Skeletal muscle tissue (tissue), 4 donors: ENCODE measurements around the gene FAM13B. TPM values are rescaled to one million over a fixed set of nuclear protein-coding genes. Genes with fewer than 3 reads are reported as not detected.

Experiments
- H3K27ac ChIP-seq: one replicate; pipeline ENCODE4 v1.7.0; 2013; ENCODE audit warnings: mild to moderate bottlenecking, low read depth, low read length, inconsistent platforms
- H3K27me3 ChIP-seq, 3 donors: one replicate each; pipeline ENCODE4 v1.7.0; 2013; ENCODE audit warnings: low read length in 3 of 3; ENCODE audit not compliant: control insufficient read depth in 3 of 3, insufficient read depth in 3 of 3
- H3K36me3 ChIP-seq, 3 donors: one replicate each; pipeline ENCODE4 v1.7.0; 2013; ENCODE audit warnings: low read length in 3 of 3; ENCODE audit not compliant: control insufficient read depth in 3 of 3, insufficient read depth in 3 of 3
- H3K4me1 ChIP-seq, 3 donors: one replicate each; pipeline ENCODE4 v1.7.0; 2013; ENCODE audit warnings: low read length in 3 of 3, mild to moderate bottlenecking in 3 of 3; ENCODE audit not compliant: control insufficient read depth in 3 of 3, insufficient read depth in 3 of 3
- H3K4me3 ChIP-seq, 3 donors: one replicate each; pipeline ENCODE4 v1.7.0; 2013; ENCODE audit warnings: low read length in 3 of 3
- H3K9ac ChIP-seq, 3 donors: one replicate each; pipeline ENCODE4 v1.7.0; 2013; ENCODE audit warnings: low read length in 3 of 3, mild to moderate bottlenecking in 3 of 3, moderate library complexity in 2 of 3, low read depth in 1 of 3
- H3K9me3 ChIP-seq, 3 donors: one replicate each; pipeline ENCODE4 v1.7.0; 2013; ENCODE audit warnings: low read length in 3 of 3; ENCODE audit not compliant: control insufficient read depth in 3 of 3
- total RNA-seq: library from RNA; depleted of rRNA; stranded (reverse); fragments of >200 nt; gene quantifications from one replicate; pipeline ENCODE4 v1.2.3, GENCODE V29; 2014
- donor health status: Osteomylitis.

The FAM13B gene
- total RNA-seq, 1 donor from 2014 or later: 43.8 TPM

DNA sequence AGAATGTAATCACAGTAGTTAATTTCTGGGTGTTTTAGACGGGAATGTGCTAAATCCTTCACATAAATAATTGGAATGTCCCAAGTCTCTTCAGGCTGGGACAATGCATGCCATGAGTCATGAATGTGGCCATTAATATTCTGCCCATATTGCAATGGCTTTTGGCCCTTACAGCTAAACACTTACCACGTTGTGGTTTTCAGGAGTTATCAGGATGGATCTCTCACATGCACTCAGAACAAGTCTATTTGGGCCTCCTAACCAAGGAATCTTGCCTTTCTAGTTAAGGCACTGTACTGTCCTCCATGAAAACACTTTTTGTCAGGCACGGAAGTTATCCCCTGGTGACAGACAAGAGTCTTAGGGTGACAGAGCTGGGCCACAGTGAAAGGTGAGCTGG lies 110.9 kb downstream of the FAM13B start:
- H3K36me3 ChIP-seq: no peaks in the 10 kb centered on the region
- H3K9me3 ChIP-seq: no peaks in the 10 kb centered on the region
- H3K4me1 ChIP-seq: no peaks in the 10 kb centered on the region
- no peak overlapping the region for H3K27ac ChIP-seq
- no peak overlapping the region for H3K9ac ChIP-seq
- no peak overlapping the region for H3K4me3 ChIP-seq
- H3K27me3 ChIP-seq: no peaks in the 10 kb centered on the region

DNA sequence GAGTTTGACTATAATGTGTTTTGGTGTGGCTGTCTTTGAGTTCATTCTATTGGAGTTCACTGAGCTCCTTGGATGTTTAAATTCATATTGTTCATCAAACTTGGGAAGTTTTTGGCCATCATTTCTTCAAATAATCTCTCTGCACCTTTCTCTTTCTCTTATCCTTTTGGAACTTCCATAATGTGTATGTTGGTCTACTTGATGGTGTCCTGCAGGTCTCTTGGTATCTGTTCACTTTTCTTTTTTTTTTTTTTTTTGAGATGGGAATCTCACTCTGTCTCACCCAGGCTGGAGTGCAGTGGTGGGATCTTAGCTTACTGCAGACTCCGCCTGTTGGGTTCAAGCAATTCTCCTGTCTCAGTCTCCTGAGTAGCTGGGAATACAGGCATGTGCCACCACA lies 116.0 kb downstream of the FAM13B start:
- H3K4me3 ChIP-seq: no peak overlapping the region
- H3K9me3 ChIP-seq: no peaks in the 10 kb centered on the region
- H3K36me3 ChIP-seq: no peaks in the 10 kb centered on the region
- no peaks in the 10 kb centered on the region for H3K27me3 ChIP-seq
- H3K4me1 ChIP-seq: no peaks in the 10 kb centered on the region
- no peak overlapping the region for H3K9ac ChIP-seq
- no peak overlapping the region for H3K27ac ChIP-seq

DNA sequence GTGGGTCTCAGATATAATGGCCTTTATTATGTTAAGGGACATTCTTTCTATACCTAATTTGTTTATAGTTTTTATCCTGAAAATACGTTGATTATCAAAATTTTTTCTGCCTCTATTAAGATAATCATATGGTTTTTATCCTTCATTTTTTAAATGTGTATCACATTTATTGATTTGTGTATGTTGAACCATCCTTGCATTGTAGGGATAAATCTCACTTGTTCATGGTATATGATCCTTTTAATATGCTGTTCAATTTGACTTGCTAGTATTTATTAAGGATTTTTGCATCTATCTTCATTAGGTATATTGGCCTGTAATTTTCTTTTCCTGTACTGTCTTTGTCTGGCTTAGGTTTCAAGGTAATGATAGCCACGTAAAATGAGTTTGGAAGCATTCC lies 118.1 kb downstream of the FAM13B start:
- Histone ChIP-seq H3K27ac (no peak overlapping the region), H3K4me3 (no peak overlapping the region), H3K36me3 (no peaks in the 10 kb centered on the region), H3K4me1 (no peaks in the 10 kb centered on the region), H3K27me3 (no peaks in the 10 kb centered on the region), H3K9me3 (no peaks in the 10 kb centered on the region), H3K9ac (no peak overlapping the region)

DNA sequence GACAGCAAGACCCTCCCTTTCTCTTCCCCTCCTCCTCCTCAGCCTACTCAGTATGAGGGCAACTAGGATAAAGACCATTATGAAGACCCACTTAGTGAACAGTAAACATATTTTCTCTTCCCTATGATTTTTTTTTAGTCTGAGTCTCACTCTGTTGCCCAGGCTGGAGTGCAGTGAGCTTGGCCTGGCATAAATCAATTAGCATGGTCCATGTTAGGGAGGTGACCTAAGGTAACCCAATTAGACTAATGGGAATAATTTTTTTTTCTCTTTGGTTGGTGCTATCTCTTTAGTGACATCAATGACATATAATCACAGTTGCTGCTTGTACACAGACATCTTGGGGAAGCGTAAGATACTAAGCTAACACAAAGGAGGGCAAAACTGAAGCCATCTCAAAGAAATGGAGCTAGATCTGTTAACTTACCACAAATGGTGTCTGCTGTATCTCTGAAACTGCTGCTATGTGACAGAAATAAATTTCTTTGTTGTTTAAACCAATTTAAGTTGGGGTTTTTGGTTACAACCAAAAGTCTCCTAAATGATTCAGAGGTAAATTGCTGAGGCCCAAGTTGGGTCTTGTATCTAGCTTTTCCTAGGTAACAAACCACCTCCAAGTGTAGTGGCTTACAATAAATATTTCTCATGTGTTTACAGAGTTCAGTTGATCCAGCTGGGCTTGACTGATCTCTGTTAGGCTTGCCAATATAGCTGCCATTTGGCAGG lies 130.3 kb downstream of the FAM13B start:
- Histone ChIP-seq H3K36me3 (no peaks in the 10 kb centered on the region), H3K9me3 (no peaks in the 10 kb centered on the region), H3K4me3 (no peak overlapping the region), H3K27me3 (no peaks in the 10 kb centered on the region), H3K9ac (no peak overlapping the region), H3K27ac (no peak overlapping the region), H3K4me1 (no peaks in the 10 kb centered on the region)

DNA sequence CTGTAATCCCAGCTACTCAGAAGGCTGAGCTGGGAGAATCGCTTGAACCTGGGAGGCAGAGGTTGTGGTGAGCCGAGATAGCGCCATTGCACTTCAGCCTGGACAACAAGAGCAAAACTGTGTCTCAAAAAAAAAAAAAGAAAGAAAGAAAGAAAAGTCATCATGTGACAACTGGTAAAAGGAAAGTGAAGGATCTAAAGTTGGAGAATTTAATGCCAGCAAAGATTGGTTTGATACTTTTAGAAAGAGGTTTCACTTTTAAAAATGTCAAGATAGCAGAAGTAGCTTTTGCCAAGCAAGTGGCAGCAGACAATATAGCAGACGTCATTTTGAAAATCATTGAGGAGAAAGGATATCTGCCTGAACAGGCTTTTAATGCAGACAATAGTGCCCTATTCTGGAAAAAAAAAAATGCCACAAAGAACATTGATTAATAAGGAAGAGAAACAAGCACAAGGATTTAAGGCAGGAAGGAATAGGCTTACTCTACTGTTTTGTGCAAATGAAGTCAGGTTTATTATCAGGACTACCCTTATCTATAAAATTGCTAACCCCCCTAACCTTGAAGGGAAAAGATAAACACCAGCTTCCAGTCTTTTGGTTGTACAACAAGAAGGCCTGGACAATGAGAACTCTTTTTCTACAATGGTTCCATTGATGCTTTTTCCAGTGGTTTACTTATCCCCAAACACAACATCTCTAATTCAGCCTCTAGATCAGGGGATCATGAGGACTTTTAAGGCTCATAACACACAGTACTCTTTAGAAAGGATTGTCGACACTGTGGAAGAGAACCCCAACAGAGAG lies 131.7 kb downstream of the FAM13B start:
- H3K4me3 ChIP-seq: no peak overlapping the region
- no peak overlapping the region for H3K9ac ChIP-seq
- no peak overlapping the region for H3K27ac ChIP-seq
- no peaks in the 10 kb centered on the region for H3K27me3 ChIP-seq
- no peaks in the 10 kb centered on the region for H3K36me3 ChIP-seq
- no peaks in the 10 kb centered on the region for H3K9me3 ChIP-seq
- H3K4me1 ChIP-seq: no peaks in the 10 kb centered on the region

DNA sequence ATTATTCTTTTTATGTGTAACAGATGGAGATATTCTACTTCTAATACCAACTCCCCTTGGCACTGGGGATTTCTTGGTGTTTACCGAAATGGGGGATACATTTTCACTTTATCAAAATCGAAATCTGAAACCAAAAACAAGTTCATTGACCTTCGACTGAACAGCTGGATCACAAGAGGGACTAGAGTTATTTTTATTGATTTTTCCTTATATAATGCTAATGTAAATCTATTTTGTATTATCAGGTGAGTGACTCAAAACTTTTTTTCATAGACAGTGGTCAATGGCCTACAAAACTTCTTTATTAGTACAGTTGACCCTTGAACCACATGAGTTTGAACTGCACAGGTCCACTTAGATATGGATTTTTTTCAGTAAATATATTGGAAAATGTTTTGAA lies 133.4 kb downstream of the FAM13B start:
- H3K27ac ChIP-seq: no peak overlapping the region

DNA sequence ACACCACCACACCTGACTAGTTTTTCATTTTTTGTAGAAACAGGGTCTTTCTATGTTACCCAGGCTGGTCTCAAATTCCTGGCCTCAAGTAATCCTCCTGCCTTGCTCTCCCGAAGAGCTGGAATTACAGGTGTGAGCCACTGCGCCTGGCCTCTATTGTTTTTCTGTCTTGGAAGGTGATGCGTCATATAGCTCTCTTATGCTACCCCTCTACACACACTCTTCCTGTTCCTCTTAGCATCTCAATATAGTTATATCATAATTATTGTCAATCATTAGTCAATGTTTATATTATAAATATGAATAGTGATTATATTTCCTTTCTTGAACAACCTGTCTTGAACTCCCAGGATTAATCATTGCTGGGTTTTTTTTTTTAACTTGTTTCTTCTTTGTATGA lies 136.3 kb downstream of the FAM13B start:
- Histone ChIP-seq H3K4me1 (no peaks in the 10 kb centered on the region), H3K27ac (no peak overlapping the region), H3K4me3 (no peak overlapping the region), H3K36me3 (no peaks in the 10 kb centered on the region), H3K9me3 (no peaks in the 10 kb centered on the region), H3K27me3 (no peaks in the 10 kb centered on the region), H3K9ac (no peak overlapping the region)

More for the DNA sequence above, 133.4 kb downstream of the FAM13B start:
- Histone ChIP-seq H3K4me1 (no peaks in the 10 kb centered on the region), H3K9me3 (no peaks in the 10 kb centered on the region), H3K36me3 (no peaks in the 10 kb centered on the region), H3K27me3 (no peaks in the 10 kb centered on the region), H3K4me3 (no peak overlapping the region), H3K9ac (no peak overlapping the region)

DNA sequence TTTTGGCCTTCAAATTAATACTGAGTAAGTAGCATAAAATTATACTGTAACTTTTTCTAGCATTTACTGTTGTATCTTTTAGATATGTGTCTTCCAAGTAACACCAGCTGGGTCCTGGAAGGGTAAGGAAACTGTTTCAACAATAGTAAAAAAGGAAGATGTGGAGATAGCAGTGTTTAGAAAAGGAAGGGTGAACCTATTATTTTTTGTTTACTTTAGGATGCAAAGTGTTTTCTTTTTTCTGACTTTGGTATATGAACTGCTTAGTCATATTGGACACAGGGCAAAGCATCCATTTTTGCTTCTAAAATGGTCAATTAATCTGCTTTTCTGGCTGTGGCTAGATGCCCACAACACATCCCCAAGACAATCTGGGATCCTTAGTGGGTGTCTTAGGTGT lies 138.3 kb downstream of the FAM13B start:
- Histone ChIP-seq H3K27me3 (no peaks in the 10 kb centered on the region), H3K9ac (no peak overlapping the region), H3K9me3 (no peaks in the 10 kb centered on the region), H3K36me3 (no peaks in the 10 kb centered on the region), H3K27ac (no peak overlapping the region), H3K4me1 (peaks cover 0 to 1% (median 0%) of the 10 kb centered on the region in 3 donors), H3K4me3 (no peak overlapping the region)

DNA sequence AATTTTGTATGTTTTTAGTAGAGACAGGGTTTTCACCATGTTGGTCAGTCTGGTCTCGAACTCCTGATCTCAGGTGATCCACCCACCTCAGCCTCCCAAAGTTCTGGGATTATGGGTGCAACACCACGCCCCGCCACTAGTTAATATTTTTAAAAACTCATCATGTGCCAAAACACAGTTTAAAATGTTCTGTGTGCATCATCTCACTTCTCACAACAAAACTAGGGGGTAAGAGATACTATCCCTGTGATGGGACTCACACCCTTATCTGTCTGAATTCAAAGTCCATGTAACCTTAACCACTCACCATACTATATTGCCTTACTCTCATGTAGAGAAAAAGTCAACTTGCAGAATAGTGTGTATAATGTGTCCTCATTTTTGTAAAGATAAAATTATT lies 141.0 kb downstream of the FAM13B start:
- no peaks in the 10 kb centered on the region for H3K27me3 ChIP-seq
- H3K36me3 ChIP-seq: peaks cover 0 to 10% (median 9%) of the 10 kb centered on the region in 3 donors
- no peak overlapping the region for H3K4me3 ChIP-seq
- H3K9me3 ChIP-seq: no peaks in the 10 kb centered on the region
- H3K27ac ChIP-seq: no peak overlapping the region
- H3K9ac ChIP-seq: no peak overlapping the region
- peaks cover 2 to 11% (median 9%) of the 10 kb centered on the region in 3 donors for H3K4me1 ChIP-seq

DNA sequence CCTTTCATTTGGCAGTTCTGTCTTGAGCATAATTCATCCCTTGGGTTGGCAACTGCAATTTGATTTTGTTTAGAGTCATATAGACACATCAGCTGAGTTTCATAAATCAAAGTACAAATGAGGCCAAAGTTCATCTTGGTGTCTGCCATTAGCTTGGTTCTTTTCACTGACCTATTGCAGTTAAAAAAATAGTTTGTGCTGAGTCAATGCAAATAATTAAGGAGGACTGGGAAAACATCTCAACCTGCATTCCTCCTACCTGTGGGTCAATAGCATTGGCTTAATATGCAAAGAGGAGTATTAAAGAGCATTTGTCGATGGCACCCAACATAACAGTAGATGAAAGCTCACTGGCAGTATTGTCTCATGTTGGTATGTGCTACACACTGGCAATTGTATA lies 142.0 kb downstream of the FAM13B start:
- Histone ChIP-seq H3K9ac (no peak overlapping the region), H3K36me3 (peaks cover 0 to 13% (median 12%) of the 10 kb centered on the region in 3 donors), H3K9me3 (no peaks in the 10 kb centered on the region), H3K27me3 (no peaks in the 10 kb centered on the region), H3K4me1 (peaks cover 2 to 11% (median 9%) of the 10 kb centered on the region in 3 donors), H3K4me3 (no peak overlapping the region), H3K27ac (peak overlapping the region; percentile 3)
